Esophagus squamous epithelium (tissue), 4 donors: Measurements from ENCODE around the gene DNASE1L3.
A peak's percentile ranks its signal among the peaks of the same experiment; 100 is the strongest.

Experiments used
- CTCF ChIP-seq, 6 experiments: fragments of 450-650 bp in 4 of 6; fragments of 200-600 bp in 2 of 6; sonication (generic) in 2 of 6; IDR thresholded peaks; one replicate each; pipeline ENCODE4 v1.5.1; 2016 to 2019; ENCODE audit warnings: antibody characterized with exemption in 6 of 6, mild to moderate bottlenecking in 4 of 6, moderate library complexity in 4 of 6
- POLR2A ChIP-seq, 4 donors: fragments of 450-650 bp; IDR thresholded peaks; one replicate each; pipeline ENCODE4 v1.6.1; 2017; ENCODE audit warnings: antibody characterized with exemption in 4 of 4, mild to moderate bottlenecking in 4 of 4, moderate library complexity in 3 of 4

GRCh38 chr3:58237238-58237940, 26.6 kb upstream of the DNASE1L3 start, which contains the start of gene ABHD6:
- TF ChIP-seq CTCF (IDR thresholded peaks at IDR 0.05) (peak in 2 of 6 experiments; percentile 14 to 46), POLR2A (IDR thresholded peaks at IDR 0.05) (peak in 2 of 4 donors; percentile 26 to 46)
